ENCODE measurements around the gene PRDM16.

The PRDM16 gene

GRCh38 chr1:3262681-3263286, 193.8 kb downstream of the PRDM16 start:
- no peak for FAIRE-seq
- TF ChIP-seq, protein P1, sequence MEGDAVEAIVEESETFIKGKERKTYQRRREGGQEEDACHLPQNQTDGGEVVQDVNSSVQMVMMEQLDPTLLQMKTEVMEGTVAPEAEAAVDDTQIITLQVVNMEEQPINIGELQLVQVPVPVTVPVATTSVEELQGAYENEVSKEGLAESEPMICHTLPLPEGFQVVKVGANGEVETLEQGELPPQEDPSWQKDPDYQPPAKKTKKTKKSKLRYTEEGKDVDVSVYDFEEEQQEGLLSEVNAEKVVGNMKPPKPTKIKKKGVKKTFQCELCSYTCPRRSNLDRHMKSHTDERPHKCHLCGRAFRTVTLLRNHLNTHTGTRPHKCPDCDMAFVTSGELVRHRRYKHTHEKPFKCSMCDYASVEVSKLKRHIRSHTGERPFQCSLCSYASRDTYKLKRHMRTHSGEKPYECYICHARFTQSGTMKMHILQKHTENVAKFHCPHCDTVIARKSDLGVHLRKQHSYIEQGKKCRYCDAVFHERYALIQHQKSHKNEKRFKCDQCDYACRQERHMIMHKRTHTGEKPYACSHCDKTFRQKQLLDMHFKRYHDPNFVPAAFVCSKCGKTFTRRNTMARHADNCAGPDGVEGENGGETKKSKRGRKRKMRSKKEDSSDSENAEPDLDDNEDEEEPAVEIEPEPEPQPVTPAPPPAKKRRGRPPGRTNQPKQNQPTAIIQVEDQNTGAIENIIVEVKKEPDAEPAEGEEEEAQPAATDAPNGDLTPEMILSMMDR (IDR thresholded peaks at IDR 0.05; ENCODE audit: insufficient read depth, missing control alignments), result no peak
- DNase-seq (ENCODE audit: insufficient read length, low spot score), result no peak

DNA sequence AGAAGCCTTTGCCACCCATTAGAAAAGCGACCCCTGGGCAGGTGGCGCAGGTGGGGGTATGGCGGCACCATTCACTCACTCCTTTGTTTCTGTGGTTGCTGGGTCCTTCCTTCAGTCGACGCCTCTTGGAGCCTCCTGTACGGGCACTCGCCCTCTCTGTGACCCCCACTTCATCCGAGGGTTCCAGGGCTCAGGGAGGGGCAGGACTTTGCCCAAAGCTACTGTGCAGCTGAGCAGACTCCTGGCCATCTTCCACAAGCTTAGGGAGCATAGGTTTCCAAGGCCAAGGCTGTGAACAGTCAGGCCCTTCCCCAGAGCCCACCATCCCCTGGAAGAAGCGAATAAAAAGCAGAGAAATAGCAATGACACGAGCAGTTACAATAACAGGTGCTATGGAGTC, 194.8 kb downstream of the PRDM16 start:
- TF ChIP-seq, protein P1 (IDR thresholded peaks at IDR 0.05; ENCODE audit: insufficient read depth, missing control alignments), result no peak
- no peak for FAIRE-seq
- DNase-seq (ENCODE audit: insufficient read length, low spot score), result no peak

DNA sequence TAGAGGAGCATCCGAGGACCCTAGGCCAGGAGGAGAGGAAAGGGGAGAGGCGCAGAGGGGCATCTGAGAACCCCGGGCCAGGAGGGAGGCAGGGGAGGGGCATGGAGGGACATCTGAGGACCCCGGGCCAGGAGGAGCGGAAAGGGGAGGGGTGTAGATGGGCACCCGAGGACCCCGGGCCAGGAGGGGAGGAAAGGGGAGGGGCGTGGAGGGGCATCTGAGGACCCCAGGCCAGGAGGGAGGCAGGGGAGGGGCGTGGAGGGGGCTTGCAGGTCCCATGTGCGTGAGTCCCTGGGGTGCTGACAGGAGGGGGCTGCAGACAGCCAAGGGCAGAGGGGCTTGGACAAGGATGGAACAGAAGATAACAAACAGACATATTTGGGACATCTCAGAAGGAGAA, 195.5 kb downstream of the PRDM16 start:
- TF ChIP-seq, protein P1 (IDR thresholded peaks at IDR 0.05; ENCODE audit: insufficient read depth, missing control alignments), result no peak
- FAIRE-seq, result no peak
- DNase-seq (ENCODE audit: insufficient read length, low spot score), result no peak

GRCh38 chr1:3265835-3266805, 197.1 kb downstream of the PRDM16 start:
- no peak for FAIRE-seq
- TF ChIP-seq, protein P1 (IDR thresholded peaks at IDR 0.05; ENCODE audit: insufficient read depth, missing control alignments), result no peak
- DNase-seq (ENCODE audit: insufficient read length, low spot score), result no peak

DNA sequence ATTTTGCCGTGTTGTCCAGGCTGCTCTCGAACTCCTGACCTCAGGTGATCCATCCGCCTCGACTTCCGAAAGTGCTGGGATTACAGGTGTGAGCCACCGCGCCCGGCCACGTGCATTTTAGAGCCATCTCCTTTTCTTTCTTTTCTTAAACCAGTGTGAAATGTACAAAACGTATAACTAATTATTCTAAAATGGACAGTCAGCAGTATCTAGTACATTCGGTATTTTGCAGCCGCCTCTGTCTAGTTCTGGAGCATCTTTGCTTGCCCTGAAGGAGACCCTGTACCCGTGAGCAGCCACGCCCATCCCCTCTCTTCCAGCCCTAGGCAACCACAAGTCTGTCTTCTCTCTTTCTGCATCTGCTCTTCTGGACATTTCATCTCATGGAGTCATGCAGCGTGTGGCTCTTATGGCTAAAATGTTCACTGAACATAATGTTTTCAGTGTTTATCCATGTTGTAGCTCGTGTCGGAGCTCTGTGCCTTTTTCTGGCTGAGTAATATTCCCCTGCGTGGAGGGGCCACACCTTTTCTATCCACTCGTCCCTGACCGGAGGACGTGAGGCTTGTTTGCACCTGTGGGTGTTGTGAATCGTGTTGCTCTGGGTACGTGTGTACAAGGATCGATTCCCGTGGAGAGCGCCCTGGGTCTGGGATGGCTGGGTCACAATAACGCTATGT, 198.0 kb downstream of the PRDM16 start:
- TF ChIP-seq, protein P1 (IDR thresholded peaks at IDR 0.05; ENCODE audit: insufficient read depth, missing control alignments), result no peak
- DNase-seq (ENCODE audit: insufficient read length, low spot score) (no peak), FAIRE-seq (no peak)

DNA sequence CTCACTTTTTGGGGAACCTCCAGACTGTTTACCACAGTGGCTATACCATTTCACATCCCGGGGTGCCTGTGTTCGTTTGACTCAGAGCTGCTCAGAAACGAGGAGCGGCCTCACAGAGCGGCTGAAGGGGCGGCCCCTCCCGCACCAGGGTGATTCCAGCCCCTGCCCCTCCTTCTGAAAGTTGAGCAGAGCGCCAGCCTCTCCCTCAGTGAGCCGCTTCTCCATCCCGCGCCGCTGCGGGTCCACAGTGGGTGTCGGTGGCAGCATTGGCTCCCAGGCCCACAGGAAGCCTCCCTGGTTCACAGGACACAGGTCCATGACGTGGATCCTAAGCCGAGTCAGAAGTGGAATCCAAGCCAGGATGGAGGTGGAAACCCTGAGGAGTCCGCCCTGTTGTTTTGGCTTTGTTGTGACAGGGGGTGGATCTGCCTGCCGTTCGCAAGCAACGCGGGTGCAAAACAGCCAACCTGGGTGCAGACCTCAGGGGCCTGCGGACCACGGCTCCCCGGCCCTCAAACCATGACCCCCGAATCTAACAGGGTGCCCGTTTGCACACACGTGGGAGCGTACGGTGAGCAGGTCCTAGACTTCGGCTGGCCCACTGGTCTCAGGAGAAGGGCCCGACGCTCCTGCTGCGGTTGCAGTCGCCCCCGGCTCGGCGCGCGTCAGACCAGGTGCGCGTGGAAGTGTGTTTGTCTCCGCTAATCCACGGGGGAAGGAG, 198.7 kb downstream of the PRDM16 start:
- TF ChIP-seq, protein P1 (IDR thresholded peaks at IDR 0.05; ENCODE audit: insufficient read depth, missing control alignments), result no peak

More for the DNA sequence above, 198.7 kb downstream of the PRDM16 start:
- no peak for DNase-seq (ENCODE audit: insufficient read length, low spot score)
- no peak for FAIRE-seq
